Effector CD4-positive, alpha-beta T cell (primary cell): ENCODE results near the gene GOLGA3.
"Not testable (repeated sequence)": the region's sequence is repeated elsewhere in the genome, so short reads cannot be mapped to it uniquely, and the experiment has no call there.

Experiments used
- DNase-seq: peaks from one replicate; pipeline ENCODE4 v3.0.0-alpha.2; 2020

GOLGA3 gene

DNA sequence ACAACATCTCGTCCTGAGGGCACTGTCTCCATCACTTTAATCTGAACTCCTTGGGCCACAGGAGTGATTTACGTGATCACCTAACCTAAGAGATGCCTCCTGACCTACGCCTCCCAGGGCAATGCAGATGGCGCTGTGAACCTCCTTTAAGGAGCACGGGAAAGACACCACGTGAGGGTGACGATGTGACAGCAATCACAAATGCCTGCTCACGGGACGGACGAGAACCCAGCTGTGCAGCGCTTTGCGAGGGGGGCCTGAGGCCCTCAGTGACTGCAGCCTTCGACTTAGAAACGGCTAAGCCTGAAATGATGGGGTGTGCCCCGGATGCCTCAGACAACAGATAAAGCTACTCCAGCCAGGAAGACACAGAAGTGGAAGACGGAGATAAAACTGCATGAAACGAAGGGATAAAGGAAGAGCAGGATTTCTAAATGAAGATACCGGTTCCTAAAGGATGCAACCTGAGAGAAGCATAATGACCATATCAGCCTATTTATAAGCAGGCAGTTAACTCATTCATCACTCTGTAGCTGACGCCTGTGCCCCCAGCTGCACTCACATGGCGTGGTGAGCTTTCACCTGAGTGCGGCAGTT, 13.9 kb upstream of the GOLGA3 start:
- DNase-seq: no peak

DNA sequence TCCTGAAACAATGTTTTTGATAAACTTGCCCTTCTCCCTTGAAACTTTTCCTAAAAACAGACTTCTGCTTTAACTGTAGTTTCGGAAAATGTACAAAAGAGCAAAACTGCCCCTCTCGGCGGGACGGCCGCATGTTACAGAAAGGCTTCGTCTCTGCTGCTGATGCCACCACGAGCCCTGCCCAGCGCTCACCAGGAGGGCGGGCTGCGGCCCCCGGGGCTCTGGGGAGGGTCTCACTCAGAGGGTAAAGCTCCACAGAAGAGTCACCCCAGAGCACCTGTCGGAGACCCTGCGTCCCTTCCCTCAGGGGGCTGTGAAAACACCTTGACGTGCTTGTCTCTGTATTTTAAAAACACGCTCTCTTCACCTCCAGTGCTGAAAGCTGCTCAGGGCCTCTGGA, 12.5 kb upstream of the GOLGA3 start:
- DNase-seq: no peak

DNA sequence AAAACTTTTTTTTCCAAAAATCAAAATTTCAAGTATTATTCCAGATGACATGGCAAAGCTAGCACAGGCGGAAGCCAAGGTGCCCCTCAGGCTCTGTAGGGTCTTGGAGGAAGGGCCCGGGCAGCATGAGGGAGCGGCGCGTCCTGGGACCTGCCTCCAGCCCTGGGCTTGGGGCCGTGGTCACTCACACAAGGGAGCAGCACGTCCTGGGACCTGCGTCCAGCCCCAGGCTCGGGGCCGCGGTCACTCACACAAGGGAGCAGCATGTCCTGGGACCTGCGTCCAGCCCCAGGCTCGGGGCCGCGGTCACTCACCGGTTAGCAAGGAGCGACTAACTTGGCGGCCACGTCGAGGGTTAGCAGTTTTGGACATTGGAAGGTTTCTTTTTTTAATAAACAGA, 11.9 kb upstream of the GOLGA3 start:
- DNase-seq: no peak

DNA sequence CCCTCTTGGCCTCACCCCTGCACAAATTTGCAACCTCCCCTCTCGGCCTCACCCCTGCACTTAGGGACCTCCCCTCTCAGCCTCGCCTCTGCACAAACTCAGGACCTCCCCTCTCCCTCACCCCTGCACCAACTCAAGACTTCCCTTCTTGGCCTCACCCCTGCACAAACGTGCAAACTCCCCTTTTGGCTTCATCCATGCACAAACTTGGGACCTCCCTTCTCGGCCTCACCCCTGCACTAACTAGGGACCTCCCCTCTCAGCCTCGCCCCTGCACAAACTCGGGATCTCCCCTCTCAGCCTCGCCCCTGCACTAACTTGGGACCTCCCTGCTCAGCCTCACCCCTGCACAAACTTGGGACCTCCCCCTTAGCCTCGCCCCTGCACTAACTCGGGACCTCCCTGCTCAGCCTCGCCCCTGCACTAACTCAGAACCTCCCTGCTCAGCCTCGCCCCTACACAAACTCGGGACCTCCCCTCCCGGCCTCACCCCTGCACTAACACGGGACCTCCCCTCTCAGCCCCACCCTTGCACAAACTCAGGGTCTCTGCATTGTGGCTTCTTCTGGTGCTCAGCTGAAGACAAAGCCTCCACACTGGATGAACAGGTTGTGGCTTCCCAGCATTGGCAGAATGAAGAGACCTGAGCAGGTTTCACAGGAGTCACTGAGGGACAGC, 11.0 kb upstream of the GOLGA3 start:
- DNase-seq: no peak

DNA sequence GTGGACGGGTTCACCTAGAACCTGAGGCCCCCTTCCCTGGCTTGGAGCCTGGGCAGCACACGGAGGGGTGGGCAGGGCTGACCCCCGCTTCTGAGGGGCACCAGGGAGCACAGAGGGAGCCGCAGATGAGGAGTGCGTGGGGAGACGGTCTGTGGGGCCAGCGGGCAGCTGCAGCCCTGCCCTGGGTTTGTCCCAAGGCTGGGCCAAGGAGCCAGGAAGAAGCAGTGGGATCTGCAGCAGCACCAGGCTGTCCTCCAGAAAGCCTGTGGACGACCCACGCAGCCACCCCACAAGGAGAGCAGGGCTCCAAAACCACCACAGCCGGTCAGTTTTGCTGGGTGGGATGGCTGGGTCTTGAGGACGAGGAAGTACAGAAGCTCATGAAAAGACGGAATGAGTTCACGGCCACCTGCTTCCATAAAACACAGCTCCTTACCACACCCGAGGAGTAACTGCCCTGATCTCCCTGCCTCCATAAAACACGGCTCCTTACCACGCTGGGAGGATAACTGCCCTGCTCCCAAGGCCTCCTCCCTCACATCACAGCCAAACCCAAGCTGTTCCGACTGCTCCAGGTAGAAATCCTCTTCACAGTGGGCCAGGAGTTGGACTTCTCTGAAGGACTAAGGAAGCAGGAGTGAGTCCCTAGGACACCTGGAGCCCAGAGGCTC, 9.9 kb upstream of the GOLGA3 start:
- DNase-seq: no peak

DNA sequence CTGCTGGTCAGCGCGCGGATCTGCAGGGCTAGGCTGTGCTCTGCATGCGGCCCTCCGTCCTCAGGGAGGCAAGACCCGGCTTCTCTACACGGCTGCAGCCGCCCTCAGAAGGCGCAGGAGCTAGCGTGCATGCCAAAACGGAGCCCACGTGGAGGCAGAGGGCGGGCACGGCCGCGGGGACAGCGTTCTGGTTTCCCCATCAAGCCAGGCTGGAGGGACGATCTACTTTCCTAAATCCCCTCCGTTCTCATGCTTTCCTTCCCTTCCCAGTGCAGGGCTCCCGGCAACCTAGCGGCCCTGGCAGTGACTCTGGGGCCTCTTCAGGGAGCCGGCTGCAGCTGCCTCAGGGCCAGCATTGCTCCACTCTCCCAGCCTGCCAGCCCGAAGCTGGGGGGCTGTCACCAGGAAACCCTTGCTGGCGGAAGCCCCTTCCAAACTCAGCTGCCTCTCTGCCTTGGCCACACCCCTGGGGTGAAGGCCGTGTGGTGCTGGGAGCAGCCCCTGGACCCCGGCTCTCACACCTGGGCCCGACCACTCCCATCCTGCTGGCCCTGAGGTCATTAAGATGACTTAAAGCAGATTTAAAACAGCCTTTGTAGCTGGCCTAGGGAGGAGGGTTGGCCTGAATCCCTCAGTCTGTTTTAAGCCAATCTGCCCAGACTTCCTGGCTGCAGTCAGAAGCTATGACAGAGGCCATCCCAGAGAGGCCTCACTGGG, 9.2 kb upstream of the GOLGA3 start:
- no peak for DNase-seq

DNA sequence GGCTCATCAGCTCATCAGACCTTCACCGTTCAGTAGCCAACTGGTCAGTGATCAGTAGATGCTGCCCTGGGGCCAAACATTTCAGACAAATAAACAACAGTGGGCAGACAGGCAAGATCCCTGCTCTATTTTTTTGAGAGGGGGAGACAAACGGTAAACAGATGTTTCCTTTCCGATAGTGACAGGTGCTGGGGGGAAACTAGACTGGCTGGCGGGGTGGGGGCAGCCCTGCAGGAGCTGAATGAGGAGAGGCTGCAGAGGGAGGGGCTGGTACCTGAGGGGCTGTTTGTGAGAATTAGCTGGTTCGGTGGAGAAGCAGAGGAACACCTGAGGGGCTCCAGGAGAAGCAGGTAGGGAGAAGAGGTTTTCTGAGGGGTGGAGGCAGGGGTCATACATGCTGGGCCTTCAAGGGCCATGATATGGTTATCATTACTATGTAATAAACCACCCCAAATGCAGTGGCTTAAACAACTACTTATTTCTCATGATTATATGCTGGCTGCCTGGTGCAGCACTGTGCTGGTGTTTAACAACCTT, 8.2 kb upstream of the GOLGA3 start:
- no peak for DNase-seq

DNA sequence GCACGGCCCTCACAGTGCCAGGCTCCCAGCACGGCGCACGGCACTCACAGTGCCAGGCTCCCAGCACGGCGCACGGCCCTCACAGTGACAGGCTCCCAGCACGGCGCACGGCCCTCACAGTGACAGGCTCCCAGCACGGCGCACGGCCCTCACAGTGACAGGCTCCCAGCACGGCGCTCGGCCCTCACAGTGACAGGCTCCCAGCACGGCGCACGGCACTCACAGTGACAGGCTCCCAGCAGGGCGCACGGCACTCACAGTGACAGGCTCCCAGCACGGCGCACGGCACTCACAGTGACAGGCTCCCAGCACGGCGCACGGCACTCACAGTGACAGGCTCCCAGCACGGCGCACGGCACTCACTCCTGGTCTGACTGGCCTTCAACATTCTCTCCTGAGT, 7.6 kb upstream of the GOLGA3 start:
- DNase-seq: not testable (repeated sequence)

DNA sequence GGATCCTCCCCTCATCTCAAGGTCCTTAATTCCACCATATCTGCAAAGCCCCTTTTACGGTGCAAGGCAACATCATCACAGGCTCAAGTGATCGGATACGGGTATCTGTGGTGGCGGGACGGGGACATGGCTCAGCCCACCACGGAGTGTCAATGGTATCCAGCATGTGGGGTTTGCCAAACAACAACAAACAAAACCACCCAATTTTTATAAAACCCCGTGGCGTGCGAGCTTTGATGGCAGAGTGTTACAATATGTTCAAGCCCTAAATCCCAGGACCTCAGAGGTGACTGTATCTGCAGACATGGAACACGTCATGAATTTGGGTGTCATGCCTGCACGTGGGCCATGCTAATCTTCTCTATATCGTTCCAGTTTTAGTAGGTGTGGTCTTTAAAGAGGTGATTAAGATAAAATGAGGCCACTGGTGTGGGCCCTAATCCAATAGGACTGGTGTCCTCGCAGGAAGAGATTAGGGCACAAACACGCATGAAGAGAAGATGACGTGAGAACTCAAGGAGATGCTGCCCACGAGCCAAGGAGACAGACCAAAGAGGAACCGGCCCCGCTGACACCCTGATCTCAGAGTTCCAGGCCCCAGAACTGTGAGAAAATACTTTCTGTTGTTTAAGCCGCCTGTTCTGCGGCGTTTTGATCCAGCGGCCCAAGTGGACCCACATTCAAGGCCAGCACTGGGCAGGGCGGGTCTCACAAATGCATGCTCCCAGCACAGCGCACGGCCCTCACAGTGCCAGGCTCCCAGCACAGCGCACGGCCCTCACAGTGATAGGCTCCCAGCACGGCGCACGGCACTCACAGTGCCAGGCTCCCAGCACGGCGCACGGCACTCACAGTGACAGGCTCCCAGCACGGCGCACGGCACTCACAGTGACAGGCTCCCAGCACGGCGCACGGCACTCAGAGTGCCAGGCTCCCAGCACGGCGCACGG, 6.7 kb upstream of the GOLGA3 start:
- no peak for DNase-seq

DNA sequence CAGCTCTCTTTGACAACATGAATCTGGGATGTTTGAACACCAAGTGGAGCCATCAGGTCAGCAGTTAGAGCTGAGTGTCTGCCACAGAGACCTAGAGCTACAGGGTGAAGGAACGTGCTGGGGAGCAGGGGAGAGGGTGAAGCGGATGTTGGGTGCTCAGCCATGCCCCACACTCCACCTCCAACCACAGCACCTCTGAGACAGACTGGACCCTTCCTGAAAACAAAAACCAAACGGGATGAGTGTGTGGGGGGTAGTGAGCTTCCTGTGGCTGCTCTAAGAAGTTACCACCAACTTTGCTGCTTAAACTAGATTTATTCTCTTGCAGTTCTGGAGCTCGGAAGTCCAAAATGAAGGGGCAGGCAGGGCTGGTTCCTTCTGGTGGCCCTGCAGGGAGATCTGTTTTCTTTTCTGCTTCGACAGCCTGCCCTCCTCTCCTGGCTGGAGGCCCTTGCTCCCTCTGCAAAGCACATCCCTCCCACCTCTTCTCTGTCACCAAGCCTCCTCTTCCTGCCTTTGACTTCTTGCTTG, 5.6 kb upstream of the GOLGA3 start:
- DNase-seq: no peak

DNA sequence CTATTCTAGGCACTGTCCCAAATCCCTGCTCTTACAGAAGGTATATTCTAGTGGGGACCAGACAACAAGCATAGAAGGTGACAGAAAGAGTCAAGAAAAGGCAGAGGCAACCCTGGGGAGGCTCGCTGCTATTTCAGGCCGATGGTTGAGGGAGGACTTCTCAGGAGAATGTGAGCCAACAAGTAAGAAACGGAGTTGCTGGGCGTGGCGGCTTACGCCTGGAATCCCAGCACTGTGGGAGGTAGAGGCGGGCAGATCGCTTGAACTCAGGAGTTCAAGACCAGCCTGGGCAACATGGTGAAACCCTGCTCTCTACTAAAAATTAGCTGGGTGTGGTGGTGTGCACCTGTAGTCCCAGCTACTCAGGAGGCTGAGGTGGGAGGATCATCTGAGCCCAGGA, 4.7 kb upstream of the GOLGA3 start:
- DNase-seq: no peak

DNA sequence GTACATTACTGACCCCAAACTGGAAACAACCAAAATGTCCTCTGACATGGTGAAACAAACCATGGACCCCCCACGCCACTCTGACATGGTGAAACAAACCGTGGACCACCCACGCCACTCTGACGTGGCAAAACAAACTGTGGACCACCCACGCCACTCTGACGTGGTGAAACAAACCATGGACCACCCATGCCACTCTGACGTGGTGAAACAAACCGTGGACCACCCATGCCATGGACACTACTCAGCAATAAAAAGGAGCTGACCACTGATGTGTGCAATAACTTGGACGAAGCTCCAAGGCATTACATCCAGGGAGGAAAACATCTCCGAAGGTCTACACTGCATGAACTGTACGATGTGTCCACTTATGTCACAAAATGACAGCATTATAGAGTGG, 3.1 kb upstream of the GOLGA3 start:
- DNase-seq: no peak

DNA sequence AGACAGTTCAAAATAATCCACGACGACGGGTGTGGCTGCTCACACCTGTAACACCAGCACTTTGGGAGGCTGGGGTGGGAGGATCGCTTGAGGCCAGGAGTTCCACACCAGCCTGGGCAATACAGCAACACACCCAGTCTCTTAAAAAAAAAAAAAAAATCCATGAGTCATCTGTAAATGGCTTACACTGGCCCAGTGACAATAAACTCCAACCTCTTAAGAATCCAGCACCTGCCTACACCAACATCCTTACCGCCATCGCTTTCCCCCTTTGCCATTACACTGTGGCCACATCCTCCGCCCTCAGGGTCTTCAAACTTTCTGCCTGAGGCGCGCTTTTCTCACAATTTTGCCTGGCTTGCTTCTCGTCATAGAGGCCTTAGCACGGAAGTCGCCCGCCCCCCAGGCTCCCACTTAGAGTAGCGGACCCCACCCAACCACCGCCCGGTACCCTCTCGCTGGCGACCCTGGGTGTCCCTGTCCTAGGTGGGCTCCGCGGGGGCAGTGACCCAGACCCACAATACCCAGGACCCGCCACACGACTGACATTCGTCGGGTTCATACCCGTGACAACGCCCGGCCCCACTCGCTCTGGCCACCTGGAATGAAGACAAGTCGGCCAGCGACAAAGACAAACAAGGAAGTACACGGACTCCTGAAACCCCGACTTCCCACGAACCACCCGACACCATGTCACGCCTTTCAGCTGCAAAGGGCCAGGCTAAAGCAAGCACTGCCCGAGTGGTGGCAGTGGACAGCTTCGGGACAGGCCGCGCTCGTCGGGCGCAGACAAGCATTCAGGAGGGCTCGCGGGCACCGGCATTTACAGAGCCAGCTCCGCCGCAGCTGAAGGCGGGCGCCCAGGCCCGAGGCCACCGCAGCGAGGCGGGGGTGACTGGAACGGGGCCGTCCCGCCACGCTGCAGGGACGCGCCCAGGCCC, 636 bp downstream of the GOLGA3 start:
- peak; percentile 9 for DNase-seq

DNA sequence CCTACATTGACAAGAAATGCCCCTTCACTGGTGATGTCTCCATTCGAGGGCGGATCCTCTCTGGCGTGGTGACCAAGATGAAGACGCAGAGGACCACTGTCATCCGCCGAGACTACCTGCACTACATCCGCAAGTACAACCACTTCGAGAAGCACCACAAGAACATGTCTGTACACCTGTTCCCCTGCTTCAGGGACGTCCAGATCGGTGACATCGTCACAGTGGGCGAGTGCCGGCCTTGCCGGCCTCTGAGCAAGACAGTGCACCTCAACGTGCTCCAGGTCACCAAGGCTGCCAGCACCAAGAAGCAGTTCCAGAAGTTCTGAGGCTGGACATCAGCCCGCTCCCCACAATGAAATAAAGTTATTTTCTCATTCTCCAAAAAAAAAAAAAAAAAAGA, 2.8 kb downstream of the GOLGA3 start:
- no peak for DNase-seq

DNA sequence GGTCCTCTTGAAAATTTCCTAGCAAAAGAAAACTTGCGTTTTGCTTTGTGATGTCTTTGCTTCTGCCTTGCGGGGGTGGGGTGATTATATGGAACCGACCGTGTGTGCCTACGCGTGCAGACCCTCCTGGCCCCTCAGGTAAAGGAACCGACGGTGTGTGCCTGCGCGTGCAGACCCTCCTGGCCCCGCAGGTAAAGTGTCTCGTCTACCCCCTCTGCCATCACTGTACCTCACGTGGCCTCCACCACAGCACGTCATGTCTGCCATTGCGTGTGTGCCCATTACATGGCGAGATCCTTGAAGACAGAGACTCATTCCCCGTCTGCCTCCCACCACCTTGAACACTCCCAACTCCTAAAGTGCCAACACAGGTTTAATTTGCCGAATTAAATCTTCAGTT, 3.6 kb downstream of the GOLGA3 start:
- DNase-seq: no peak

DNA sequence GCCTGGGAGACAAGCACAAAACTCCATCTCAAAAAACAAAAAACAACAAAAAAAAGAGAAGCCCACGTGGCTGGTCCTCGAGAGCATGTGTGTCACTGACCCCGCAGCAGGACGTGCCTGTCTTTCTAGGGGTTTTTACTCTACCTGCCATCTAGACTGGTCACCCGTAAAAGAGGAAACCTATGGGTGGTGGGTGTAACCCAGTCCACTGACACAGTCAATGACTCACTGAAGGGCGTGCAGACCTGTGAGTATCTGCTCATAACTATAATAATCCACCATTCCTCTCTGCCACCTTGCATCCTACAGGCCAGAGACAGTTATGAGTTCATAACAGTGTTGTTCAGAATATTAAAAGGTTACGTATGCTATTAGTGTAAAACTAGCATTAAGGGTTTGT, 4.6 kb downstream of the GOLGA3 start:
- DNase-seq: no peak

DNA sequence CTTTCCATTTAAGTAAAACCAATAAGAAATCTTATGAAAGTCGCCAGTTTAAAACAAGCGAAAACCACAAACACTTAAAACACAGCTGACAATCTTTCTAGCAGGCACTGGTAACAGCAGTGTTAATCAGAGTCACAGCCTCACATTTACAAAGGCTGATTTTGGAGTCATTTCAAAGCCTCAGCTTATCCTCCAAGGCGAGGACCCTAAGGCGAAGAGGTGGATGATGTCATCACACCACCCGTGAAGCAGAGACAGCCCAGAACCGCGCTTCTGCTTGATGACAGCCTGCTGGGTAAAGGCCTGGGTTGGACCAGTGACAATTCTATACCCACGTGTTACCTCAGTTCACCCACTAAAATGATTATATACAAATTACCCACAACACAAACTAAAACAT, 10.1 kb downstream of the GOLGA3 start:
- no peak for DNase-seq

DNA sequence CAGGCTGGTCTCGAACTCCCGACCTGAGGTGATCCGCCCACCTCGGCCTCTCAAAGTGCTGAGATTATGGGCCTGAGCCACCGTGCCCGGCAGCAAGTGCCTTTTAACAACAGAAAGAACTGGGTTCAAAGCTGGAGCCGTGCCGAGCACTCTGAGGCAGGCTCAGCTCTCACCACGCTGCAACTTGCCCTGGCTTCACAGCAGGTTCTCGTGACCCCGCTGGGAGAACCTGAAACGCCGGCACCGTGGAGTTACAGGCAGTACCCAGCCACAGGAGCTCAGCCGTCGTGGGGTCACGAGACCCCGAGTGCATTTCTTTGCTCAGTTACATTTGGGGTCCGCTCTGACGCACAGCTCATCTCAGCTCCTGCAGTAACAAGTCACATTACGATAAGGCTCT, 14.4 kb downstream of the GOLGA3 start:
- DNase-seq: no peak

DNA sequence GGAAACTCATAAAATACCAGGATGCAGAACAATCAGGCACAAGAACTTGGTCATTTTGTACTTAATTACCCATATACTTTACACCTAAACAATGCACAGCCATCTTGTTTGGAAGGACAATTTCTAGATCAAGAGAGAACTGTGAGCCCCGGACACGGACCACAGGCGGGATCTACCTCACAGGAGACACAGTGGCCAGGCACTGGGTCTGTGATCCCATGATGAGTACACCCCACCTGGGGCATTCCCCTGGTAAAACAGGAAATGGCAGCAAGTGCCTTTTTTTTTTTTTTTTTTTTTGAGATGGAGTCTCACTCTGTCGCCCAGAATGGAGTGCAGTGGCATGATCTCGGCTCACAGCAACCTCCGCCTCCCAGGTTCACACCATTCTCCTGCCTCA, 15.2 kb downstream of the GOLGA3 start:
- DNase-seq: no peak

DNA sequence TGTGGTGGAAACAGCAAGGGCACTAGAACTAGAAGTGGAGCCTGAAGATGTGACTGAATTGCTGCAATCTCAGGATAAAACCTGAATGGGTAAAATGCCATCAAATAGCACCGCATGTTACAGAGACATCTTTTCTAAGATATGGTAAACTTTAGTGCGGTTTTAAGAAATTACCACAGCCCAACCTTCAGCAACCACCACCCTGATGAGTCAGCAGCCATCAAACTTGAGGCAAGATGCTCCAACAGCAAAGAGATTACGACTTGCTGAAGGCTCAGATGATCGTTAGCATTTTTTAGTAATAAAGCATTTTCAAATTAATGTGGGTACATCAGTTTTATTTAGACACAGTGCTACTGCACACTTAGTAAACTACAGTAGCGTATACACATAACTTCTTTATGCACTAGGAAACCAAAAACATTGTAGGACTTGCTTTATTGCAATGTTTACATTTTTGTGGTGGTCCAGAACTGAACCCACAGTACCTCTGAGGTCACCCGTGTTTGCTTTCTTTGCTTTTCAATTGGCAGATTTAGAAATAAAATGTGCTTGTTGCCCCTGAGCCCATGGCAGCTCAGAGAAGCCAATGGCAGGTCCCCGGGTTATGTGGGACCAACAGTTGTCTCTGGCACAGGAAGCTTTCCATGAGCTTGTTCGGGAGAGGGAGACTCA, 15.9 kb downstream of the GOLGA3 start:
- DNase-seq: no peak
